Measurements from ENCODE around the gene A3GALT2. TPM values are rescaled to one million over a fixed set of nuclear protein-coding genes. Genes with fewer than 3 reads are reported as not detected.
"Not testable (repeated sequence)": the region's sequence is repeated elsewhere in the genome, so short reads cannot be mapped to it uniquely, and the experiment has no call there.

A3GALT2 gene
- total RNA-seq, 2 donors from 2014 or later, result not detected

DNA sequence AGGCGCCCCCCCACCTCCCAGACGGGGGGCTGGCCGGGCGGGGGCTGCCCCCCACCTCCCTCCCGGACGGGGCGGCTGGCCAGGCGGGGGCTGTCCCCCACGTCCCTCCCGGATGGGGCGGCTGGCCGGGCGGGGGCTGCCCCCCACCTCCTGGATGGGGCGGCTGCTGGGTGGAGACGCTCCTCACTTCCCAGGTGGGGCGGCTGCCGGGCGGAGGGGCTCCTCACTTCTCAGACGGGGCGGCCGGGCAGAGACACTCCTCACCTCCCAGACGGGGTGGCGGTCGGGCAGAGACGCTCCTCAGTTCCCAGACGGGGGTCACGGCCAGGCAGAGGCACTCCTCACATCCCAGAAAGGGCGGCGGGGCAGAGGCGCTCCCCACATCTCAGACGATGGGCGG lies 11.5 kb downstream of the A3GALT2 start:
- H3K36me3 Mint-ChIP-seq; H3K9me3 Mint-ChIP-seq; ATAC-seq; DNase-seq (ENCODE audit: low spot score in 2 of 2); H3K27ac Mint-ChIP-seq: not testable (repeated sequence)

- DNase-seq (ENCODE audit: low spot score in 2 of 2), result no peak
- peaks cover 0 to 2% of the 10 kb centered on the region in 2 donors for H3K36me3 Mint-ChIP-seq
- ATAC-seq, result no peak
- H3K27ac Mint-ChIP-seq, result no peak overlapping the region
- H3K9me3 Mint-ChIP-seq, result peaks cover 2 to 3% of the 10 kb centered on the region in 2 donors
Measured at GRCh38 chr1:33307494-33307864, 13.4 kb downstream of the A3GALT2 start.

- ATAC-seq (no peak), DNase-seq (ENCODE audit: low spot score in 2 of 2) (no peak)
Measured at GRCh38 chr1:33306653-33307493, 14.0 kb downstream of the A3GALT2 start.

DNA sequence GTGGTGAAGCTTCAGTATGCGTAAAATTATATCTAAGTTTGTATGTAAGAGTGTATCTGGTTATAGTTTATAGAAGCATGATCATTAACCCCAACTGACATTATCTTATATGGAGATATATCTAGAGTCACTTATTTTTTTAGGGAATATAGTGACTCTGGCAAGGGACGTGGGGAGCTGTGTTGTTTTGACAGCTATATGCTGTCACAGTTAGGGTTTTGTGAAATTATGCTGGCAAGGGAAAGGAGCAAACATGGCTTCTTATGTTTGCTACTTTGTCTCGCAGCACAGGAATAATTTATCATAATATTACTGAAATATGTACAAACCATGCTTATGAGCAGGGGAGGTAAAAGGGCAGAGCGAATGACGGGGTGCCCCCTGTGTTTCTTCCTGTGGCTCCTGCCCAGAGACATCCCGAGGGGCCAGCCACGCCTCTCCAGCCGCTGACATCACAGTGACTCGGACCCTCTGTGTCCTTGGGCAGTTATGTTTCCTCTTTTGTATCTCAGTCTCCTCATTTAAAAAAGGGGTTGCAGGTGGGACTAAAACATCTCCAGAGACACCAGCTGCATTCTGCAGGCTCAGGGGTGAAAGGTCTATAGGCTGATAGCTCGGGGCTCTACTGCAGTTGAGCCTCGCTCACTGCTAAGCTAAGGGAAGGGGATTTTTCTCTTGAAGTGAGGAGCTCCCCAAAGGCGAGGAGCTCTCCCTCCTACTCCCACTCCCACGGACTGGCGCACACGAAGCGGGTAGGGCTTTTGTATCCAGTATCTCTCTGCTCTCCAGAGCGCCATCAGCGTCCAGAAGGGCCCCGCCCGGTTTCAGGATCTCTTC lies 14.9 kb downstream of the A3GALT2 start:
- ATAC-seq, result no peak
- peaks cover 0 to 13% of the 10 kb centered on the region in 2 donors for H3K36me3 Mint-ChIP-seq
- no peak overlapping the region for H3K27ac Mint-ChIP-seq
- DNase-seq (ENCODE audit: low spot score in 2 of 2), result no peak
- H3K9me3 Mint-ChIP-seq, result peaks cover 4 to 5% of the 10 kb centered on the region in 2 donors

More at GRCh38 chr1:33306653-33307493, 14.0 kb downstream of the A3GALT2 start:
- Mint-ChIP-seq H3K36me3 (peaks cover 0 to 8% of the 10 kb centered on the region in 2 donors), H3K9me3 (peaks cover 4 to 5% of the 10 kb centered on the region in 2 donors), H3K27ac (no peak overlapping the region)

DNA sequence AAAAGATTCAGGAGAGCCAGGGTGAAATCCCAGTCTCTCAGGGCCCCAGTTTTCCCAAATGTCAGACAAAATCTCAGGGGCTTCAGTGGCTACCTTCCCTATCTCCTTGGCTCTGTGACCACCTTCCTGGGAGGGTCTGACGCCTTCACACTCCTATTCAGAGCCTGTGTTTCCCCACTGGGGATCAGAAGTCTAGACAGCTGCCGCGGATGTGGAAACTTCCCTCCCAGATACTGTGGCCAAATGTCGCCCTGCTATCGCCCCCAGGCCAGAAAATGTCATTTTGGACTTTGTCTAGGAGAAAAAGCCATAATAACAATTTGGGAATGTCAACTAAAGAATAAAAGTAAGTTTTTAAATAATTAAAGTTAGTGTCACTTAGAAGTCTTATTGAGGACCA lies 15.9 kb downstream of the A3GALT2 start:
- DNase-seq (ENCODE audit: low spot score in 2 of 2), result no peak
- no peak for ATAC-seq
- Mint-ChIP-seq H3K27ac (no peak overlapping the region), H3K9me3 (peaks cover 4 to 5% of the 10 kb centered on the region in 2 donors), H3K36me3 (peaks cover 0 to 13% of the 10 kb centered on the region in 2 donors)

GRCh38 chr1:33302325-33302724 lies 18.6 kb downstream of the A3GALT2 start:
- Mint-ChIP-seq H3K27ac (no peak overlapping the region), H3K9me3 (peaks cover 4 to 5% of the 10 kb centered on the region in 2 donors), H3K36me3 (peaks cover 0 to 13% of the 10 kb centered on the region in 2 donors)
- DNase-seq (ENCODE audit: low spot score in 2 of 2), result no peak
- ATAC-seq, result no peak

- ATAC-seq (no peak), DNase-seq (ENCODE audit: low spot score in 2 of 2) (peak in 1 of 2 donors; percentile 1)
- H3K9me3 Mint-ChIP-seq, result peaks cover 4 to 5% of the 10 kb centered on the region in 2 donors
- H3K36me3 Mint-ChIP-seq, result peaks cover 0 to 13% of the 10 kb centered on the region in 2 donors
- peak overlapping the region in 1 of 2 donors; percentile 22 for H3K27ac Mint-ChIP-seq
Measured at GRCh38 chr1:33301273-33301984, 19.5 kb downstream of the A3GALT2 start.

DNA sequence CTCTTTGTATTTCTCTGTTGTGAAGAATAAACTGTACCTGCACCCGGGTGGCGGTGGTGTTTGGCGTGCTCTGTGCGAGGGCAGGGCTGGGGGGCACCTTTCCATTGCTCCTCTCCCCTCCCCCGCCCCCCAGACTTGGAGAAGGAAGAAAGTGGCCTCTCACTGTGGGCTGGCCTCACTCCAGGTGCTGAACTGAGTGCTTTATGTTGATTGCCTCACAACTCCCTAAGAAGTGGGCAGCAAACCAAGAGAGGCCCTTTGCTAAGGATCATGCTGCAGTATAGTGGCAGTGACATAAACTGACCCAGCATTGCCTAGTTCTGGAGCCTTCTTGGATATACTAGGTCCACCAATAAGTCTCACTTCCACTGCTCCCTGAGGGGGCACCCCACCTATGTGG lies 20.2 kb downstream of the A3GALT2 start:
- ATAC-seq, result no peak
- H3K9me3 Mint-ChIP-seq, result peaks cover 4 to 5% of the 10 kb centered on the region in 2 donors
- no peak overlapping the region for H3K27ac Mint-ChIP-seq
- peaks cover 0 to 13% of the 10 kb centered on the region in 2 donors for H3K36me3 Mint-ChIP-seq
- no peak for DNase-seq (ENCODE audit: low spot score in 2 of 2)

- H3K9me3 Mint-ChIP-seq, result peaks cover 4 to 5% of the 10 kb centered on the region in 2 donors
- ATAC-seq, result no peak
- peaks cover 0 to 13% of the 10 kb centered on the region in 2 donors for H3K36me3 Mint-ChIP-seq
- H3K27ac Mint-ChIP-seq, result no peak overlapping the region
- peak in 1 of 2 donors; percentile 11 for DNase-seq (ENCODE audit: low spot score in 2 of 2)
Measured at GRCh38 chr1:33299461-33300155, 21.3 kb downstream of the A3GALT2 start.

DNA sequence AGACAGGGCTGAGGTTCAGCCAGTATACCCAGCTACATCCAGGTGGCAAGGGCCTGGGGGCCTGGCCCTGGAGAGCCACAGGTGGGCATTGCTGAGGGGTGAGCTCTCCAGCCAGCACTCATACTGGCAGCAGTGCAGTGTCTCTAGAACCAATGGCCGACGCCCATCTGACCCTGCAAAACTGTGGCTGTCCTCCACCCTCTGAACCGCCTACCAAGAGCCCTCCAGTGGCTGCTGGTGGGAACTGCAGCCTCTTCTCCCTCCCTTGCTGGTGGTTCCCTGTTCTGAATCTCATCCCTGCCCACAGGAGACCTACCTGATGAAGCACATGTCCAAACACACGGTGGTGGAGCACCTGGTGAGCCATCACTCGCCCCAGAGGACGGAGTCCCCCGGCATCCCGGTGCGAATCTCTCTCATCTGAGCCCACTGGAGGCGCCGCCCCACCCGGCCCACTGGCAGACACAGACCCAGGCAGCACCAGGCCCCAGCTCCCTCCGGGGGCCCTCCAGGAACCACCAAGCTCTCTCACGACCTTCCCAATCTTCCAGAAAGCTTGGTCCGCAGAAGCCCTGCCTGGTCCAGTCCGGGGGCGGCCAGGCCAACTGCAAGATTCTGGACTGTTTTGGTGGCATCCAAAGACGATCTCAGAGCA lies 22.1 kb downstream of the A3GALT2 start:
- Mint-ChIP-seq H3K36me3 (peaks cover 0 to 13% of the 10 kb centered on the region in 2 donors), H3K27ac (peak overlapping the region in 1 of 2 donors; percentile 65), H3K9me3 (peaks cover 4 to 5% of the 10 kb centered on the region in 2 donors)
- DNase-seq (ENCODE audit: low spot score in 2 of 2) (peak; percentile 60 to 71), ATAC-seq (peak; percentile 71)

DNA sequence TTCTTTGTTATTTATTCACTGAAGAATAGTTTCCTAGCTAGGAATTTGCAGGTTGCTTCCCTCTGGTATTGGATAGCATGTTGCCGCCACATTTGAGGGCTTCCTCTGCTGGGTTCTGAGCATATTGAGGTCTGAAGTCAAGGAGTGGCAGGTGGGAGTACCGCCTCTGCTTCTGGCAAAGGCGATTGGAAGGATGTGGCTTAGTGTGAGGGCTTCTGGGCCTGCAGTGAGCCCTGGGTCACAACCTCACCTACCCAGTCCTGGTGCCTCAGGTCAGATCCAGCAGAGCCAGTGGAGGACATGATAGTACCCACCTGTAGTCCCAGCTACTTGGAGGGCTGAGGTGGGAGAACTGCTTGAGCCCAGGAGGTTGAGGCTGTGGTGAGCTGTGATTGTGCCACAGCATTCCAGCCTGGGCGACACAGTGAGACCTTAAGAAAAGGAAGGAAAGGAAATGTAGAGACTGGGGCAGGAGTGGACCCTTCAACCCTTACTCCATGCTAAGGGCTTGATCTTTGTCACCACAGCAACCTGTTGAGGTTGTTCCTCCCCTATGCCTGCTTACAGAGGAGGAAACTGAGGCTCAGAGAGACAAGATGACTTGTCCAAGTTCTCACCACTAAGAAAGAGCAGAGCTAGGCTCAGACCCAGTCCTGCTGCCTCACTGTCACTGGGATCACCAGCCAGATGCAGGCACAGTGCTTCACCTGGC lies 22.8 kb downstream of the A3GALT2 start:
- H3K36me3 Mint-ChIP-seq, result peaks cover 0 to 13% of the 10 kb centered on the region in 2 donors
- DNase-seq (ENCODE audit: low spot score in 2 of 2) (peak in 1 of 2 donors; percentile 40), ATAC-seq (no peak)
- peaks cover 4 to 5% of the 10 kb centered on the region in 2 donors for H3K9me3 Mint-ChIP-seq
- H3K27ac Mint-ChIP-seq, result no peak overlapping the region

- H3K27ac Mint-ChIP-seq, result peak overlapping the region in 1 of 2 donors; percentile 13
- DNase-seq (ENCODE audit: low spot score in 2 of 2) (peak in 1 of 2 donors; percentile 14), ATAC-seq (no peak)
- H3K36me3 Mint-ChIP-seq, result peaks cover 0 to 4% of the 10 kb centered on the region in 2 donors
- H3K9me3 Mint-ChIP-seq, result no peaks in the 10 kb centered on the region
Measured at GRCh38 chr1:33296824-33297223, 24.1 kb downstream of the A3GALT2 start.

GRCh38 chr1:33296082-33296458 lies 24.8 kb downstream of the A3GALT2 start:
- H3K36me3 Mint-ChIP-seq, result no peaks in the 10 kb centered on the region
- ATAC-seq (no peak), DNase-seq (ENCODE audit: low spot score in 2 of 2) (peak in 1 of 2 donors; percentile 25)
- H3K27ac Mint-ChIP-seq, result no peak overlapping the region
- H3K9me3 Mint-ChIP-seq, result no peaks in the 10 kb centered on the region

DNA sequence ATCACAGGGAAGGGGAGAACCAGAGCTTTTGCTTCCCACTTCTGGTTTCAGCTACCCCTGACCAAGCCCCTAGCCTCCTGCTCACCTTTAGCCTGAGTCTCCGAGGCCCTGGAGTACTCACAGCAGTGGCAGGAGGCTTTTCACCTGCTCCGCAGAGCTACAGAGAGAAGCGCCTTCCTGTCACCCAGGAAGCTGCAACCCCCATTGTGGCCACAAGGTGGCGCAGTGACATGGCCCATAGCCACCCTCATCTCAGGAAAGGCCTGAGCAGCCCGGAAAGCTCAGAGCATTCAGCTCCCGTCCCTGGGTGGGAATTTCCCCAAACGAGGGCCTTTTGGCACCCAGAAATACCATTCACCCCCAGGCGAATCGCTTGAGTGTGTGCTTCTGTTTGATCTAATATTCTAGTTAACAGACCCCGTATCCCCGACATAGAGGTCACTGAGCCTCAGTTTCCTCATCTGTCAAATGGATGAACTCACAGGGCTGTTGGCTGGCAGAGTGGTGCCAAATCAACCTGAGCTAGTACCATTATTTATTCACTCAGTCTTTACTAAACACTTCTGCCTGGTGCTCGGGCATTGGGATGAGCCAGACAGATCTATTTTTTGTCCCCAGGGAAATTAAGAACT lies 25.3 kb downstream of the A3GALT2 start:
- DNase-seq (ENCODE audit: low spot score in 2 of 2), result peak; percentile 84 to 91
- H3K9me3 Mint-ChIP-seq, result no peaks in the 10 kb centered on the region
- H3K27ac Mint-ChIP-seq, result peak overlapping the region in 1 of 2 donors; percentile 79
- ATAC-seq, result peak; percentile 85 to 96
- no peaks in the 10 kb centered on the region for H3K36me3 Mint-ChIP-seq

GRCh38 chr1:33295023-33295422 lies 25.9 kb downstream of the A3GALT2 start:
- peak overlapping the region in 1 of 2 donors; percentile 79 for H3K27ac Mint-ChIP-seq
- H3K36me3 Mint-ChIP-seq, result no peaks in the 10 kb centered on the region
- H3K9me3 Mint-ChIP-seq, result no peaks in the 10 kb centered on the region
- no peak for DNase-seq (ENCODE audit: low spot score in 2 of 2)
- no peak for ATAC-seq

Measured in activated naive CD4-positive, alpha-beta T cell treated with anti-CD3 and anti-CD28 coated beads, Interleukin-2, amount 50 U/mL, for 72 hours (primary cell).